ENCODE measurements around the gene ANGPT4.

GRCh38 chr20:926670-927069, 10.5 kb upstream of the ANGPT4 start:
- TF ChIP-seq CTCF (IDR thresholded peaks at IDR 0.05; ENCODE audit: low read depth, low read length) (no peak), EZH2phosphoT487 (IDR thresholded peaks at IDR 0.05; ENCODE audit: low read depth) (no peak)
